ENCODE measurements around the gene OGDHL. TPM values are rescaled to one million over a fixed set of nuclear protein-coding genes. Genes with fewer than 3 reads are reported as not detected.
"Not testable (repeated sequence)": the region's sequence is repeated elsewhere in the genome, so short reads cannot be mapped to it uniquely, and the experiment has no call there.

OGDHL gene
- total RNA-seq, 1 donor from 2014 or later: not detected

DNA sequence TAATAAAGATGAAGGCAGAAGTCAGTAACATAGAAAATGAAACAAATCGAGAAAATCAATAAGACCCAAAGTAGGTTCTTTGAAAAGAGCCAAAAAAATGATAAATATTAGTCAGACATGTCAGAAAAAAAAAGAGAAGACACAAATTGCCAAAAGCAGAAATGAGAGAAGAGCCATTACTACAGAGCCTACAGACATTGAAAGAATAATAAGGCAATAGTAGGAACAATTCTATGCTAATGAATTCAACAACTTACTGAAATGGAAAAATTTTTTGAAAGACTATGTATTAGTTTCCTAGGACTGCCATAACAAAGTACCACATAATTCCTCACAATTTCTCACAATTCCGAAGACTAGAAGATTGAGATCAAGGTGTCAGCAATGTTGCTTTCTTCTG, 35.5 kb downstream of the OGDHL start:
- Histone ChIP-seq H3K4me1 (no peaks in the 10 kb centered on the region), H3K27ac (no peak overlapping the region), H3K27me3 (no peaks in the 10 kb centered on the region), H3K9me3 (peaks cover 0 to 10% of the 10 kb centered on the region in 2 donors), H3K36me3 (no peaks in the 10 kb centered on the region), H3K4me3 (no peak overlapping the region)
- no peak for DNase-seq (ENCODE audit: low spot score in 2 of 2)
- TF ChIP-seq, protein P1, sequence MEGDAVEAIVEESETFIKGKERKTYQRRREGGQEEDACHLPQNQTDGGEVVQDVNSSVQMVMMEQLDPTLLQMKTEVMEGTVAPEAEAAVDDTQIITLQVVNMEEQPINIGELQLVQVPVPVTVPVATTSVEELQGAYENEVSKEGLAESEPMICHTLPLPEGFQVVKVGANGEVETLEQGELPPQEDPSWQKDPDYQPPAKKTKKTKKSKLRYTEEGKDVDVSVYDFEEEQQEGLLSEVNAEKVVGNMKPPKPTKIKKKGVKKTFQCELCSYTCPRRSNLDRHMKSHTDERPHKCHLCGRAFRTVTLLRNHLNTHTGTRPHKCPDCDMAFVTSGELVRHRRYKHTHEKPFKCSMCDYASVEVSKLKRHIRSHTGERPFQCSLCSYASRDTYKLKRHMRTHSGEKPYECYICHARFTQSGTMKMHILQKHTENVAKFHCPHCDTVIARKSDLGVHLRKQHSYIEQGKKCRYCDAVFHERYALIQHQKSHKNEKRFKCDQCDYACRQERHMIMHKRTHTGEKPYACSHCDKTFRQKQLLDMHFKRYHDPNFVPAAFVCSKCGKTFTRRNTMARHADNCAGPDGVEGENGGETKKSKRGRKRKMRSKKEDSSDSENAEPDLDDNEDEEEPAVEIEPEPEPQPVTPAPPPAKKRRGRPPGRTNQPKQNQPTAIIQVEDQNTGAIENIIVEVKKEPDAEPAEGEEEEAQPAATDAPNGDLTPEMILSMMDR (IDR thresholded peaks at IDR 0.05): no peak
- intact Hi-C loops (cut with DNase I): no loop called here

DNA sequence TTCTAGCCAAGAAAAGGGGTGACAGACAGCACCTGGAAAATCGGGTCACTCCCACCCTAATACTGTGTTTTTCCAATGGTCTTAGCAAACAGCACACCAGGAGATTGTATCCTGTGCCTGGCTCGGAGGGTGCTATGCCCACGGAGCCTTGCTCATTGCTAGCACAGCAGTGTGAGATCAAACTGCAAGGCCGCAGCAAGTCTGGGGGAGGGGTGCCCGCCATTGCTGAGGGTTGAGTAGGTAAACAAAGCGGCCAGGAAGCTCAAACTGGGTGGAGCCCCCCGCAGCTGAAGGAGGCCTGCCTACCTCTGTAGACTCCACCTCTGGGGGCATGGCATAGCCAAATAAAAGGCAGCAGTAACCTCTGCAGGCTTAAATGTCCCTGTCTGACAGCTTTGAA, 47.0 kb downstream of the OGDHL start:
- intact Hi-C loops (cut with DNase I); H3K4me3 ChIP-seq; H3K9me3 ChIP-seq; H3K27ac ChIP-seq; H3K27me3 ChIP-seq; H3K36me3 ChIP-seq; H3K4me1 ChIP-seq; DNase-seq (ENCODE audit: low spot score in 2 of 2): not testable (repeated sequence)

DNA sequence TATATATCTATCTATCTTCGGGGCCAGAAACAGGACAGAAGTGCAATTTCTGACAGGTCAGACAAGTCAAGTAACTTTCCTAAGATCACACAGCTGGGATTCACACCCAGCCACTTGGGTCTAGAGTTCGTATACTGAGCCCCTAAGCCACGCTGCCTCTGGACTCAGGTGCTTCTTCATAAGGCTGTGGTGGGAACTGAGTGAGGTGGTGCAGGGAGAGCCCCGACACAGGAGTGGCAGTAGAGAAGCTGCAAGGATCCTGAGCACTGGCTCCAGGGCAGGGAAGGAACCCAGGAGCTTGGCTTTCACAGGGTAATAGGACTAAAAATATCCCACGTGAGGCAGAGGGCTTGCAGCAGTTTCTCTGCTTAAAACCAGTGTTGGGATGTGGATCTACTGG, 48.9 kb downstream of the OGDHL start:
- TF ChIP-seq, protein P1 (IDR thresholded peaks at IDR 0.05): no peak
- intact Hi-C loops (cut with DNase I): no loop called here
- no peak overlapping the region for H3K4me3 ChIP-seq
- H3K36me3 ChIP-seq: no peaks in the 10 kb centered on the region
- no peak overlapping the region for H3K27ac ChIP-seq
- H3K27me3 ChIP-seq: no peaks in the 10 kb centered on the region
- no peak for DNase-seq (ENCODE audit: low spot score in 2 of 2)
- no peaks in the 10 kb centered on the region for H3K4me1 ChIP-seq
- H3K9me3 ChIP-seq: no peaks in the 10 kb centered on the region

DNA sequence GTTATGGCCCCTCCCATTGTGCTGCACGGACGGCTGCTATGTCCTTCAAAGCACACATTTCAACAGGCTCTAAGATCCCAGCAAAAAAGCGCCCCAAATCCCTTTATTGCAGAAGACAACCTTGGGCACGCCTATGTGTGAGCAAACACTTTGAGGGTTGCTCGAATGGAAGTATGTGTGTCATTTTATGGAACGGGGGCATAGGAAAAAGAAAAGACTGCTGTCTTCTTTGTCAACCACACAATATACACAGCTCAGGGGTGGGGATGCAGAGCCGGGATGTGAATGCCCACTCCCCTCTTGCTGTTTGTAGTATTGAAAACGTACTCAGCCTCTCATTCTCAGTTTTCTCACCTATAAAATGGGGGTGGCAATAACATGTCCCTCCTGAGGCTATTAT, 50.6 kb downstream of the OGDHL start:
- intact Hi-C loops (cut with DNase I): no loop called here
- Histone ChIP-seq H3K27me3 (no peaks in the 10 kb centered on the region), H3K27ac (no peak overlapping the region), H3K4me3 (no peak overlapping the region), H3K9me3 (no peaks in the 10 kb centered on the region), H3K36me3 (no peaks in the 10 kb centered on the region), H3K4me1 (no peaks in the 10 kb centered on the region)
- TF ChIP-seq, protein P1 (IDR thresholded peaks at IDR 0.05): no peak
- DNase-seq (ENCODE audit: low spot score in 2 of 2): no peak

DNA sequence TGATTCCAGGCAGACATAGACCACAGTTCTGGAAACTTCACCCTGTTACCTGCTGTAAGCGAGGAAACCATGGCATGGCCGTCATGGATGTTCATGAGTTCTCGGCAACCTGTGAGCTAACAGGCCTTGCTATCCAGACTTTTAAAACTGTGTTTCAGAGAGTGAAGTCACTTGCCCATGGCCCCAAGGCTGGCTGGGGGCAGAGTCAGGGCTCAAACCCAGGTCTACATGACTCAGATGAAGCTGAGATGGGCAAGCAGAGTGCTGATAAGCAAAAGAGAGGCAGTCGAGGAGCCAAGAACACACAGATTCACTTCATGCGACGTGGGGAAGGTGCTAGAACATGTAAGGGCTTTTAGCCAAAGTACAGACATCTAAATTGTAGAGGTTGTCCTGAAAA, 51.2 kb downstream of the OGDHL start:
- Histone ChIP-seq H3K4me1 (no peaks in the 10 kb centered on the region), H3K9me3 (no peaks in the 10 kb centered on the region), H3K36me3 (no peaks in the 10 kb centered on the region), H3K27ac (no peak overlapping the region), H3K27me3 (no peaks in the 10 kb centered on the region), H3K4me3 (no peak overlapping the region)
- DNase-seq (ENCODE audit: low spot score in 2 of 2): no peak
- TF ChIP-seq, protein P1 (IDR thresholded peaks at IDR 0.05): no peak
- intact Hi-C loops (cut with DNase I): no loop called here

DNA sequence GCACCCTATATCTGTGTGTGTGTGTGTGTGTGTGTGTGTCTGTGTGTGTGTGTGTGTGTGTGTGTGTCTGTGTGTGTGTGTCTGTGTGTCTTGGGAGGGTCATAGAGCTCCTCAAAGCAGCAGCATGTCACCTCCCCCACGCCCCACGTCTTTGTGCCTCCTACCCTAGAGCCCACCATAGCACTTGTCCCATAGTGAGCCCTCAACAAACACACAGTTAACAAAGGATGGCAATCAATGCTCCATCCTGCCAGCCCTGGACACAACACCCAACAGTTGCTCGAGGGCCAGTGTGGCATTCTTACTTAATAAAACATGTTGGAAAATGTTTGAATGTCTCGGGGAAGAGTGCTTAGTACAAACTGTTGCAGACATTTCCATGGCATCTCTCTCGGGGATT, 52.2 kb downstream of the OGDHL start:
- Histone ChIP-seq H3K27me3 (no peaks in the 10 kb centered on the region), H3K4me3 (no peak overlapping the region), H3K36me3 (no peaks in the 10 kb centered on the region), H3K4me1 (no peaks in the 10 kb centered on the region), H3K9me3 (no peaks in the 10 kb centered on the region), H3K27ac (no peak overlapping the region)
- TF ChIP-seq, protein P1 (IDR thresholded peaks at IDR 0.05): no peak
- no peak for DNase-seq (ENCODE audit: low spot score in 2 of 2)
- intact Hi-C loops (cut with DNase I): no loop called here
